Measurements from ENCODE around the gene USP35. TPM values are rescaled to one million over a fixed set of nuclear protein-coding genes. Genes with fewer than 3 reads are reported as not detected.
"Not testable (repeated sequence)": the region's sequence is repeated elsewhere in the genome, so short reads cannot be mapped to it uniquely, and the experiment has no call there.

Gene USP35
- total RNA-seq, 1 donor from 2014 or later: 5.3 TPM

GRCh38 chr11:78170413-78170812 lies 18.3 kb upstream of the USP35 start:
- no peak for DNase-seq (ENCODE audit: low read depth, low spot score)

- DNase-seq (ENCODE audit: low read depth, low spot score): no peak
Measured at GRCh38 chr11:78170874-78171549, 17.7 kb upstream of the USP35 start.

- DNase-seq (ENCODE audit: low read depth, low spot score): no peak
Measured at GRCh38 chr11:78171951-78172350, 16.8 kb upstream of the USP35 start.

- DNase-seq (ENCODE audit: low read depth, low spot score): not testable (repeated sequence)
Measured at GRCh38 chr11:78175862-78176261, 12.9 kb upstream of the USP35 start.

- no peak for DNase-seq (ENCODE audit: low read depth, low spot score)
Measured at GRCh38 chr11:78176605-78177141, 12.0 kb upstream of the USP35 start.

- DNase-seq (ENCODE audit: low read depth, low spot score): no peak
Measured at GRCh38 chr11:78177216-78177615, 11.5 kb upstream of the USP35 start.

GRCh38 chr11:78179459-78180071 lies 9.2 kb upstream of the USP35 start:
- no peak for DNase-seq (ENCODE audit: low read depth, low spot score)

GRCh38 chr11:78180751-78181150 lies 8.0 kb upstream of the USP35 start:
- no peak for DNase-seq (ENCODE audit: low read depth, low spot score)

- DNase-seq (ENCODE audit: low read depth, low spot score): no peak
Measured at GRCh38 chr11:78181185-78181584, 7.5 kb upstream of the USP35 start.

GRCh38 chr11:78187366-78188285 lies 1.1 kb upstream of the USP35 start:
- DNase-seq (ENCODE audit: low read depth, low spot score): no peak

- no peak for DNase-seq (ENCODE audit: low read depth, low spot score)
Measured at GRCh38 chr11:78189174-78189724, 530 bp downstream of the USP35 start.

GRCh38 chr11:78189851-78190250 lies 1.1 kb downstream of the USP35 start:
- DNase-seq (ENCODE audit: low read depth, low spot score): no peak

GRCh38 chr11:78190374-78190773 lies 1.7 kb downstream of the USP35 start:
- no peak for DNase-seq (ENCODE audit: low read depth, low spot score)

GRCh38 chr11:78190871-78191538 lies 2.3 kb downstream of the USP35 start:
- DNase-seq (ENCODE audit: low read depth, low spot score): no peak

GRCh38 chr11:78192223-78192719 lies 3.6 kb downstream of the USP35 start:
- no peak for DNase-seq (ENCODE audit: low read depth, low spot score)

- no peak for DNase-seq (ENCODE audit: low read depth, low spot score)
Measured at GRCh38 chr11:78192911-78193351, 4.2 kb downstream of the USP35 start.

GRCh38 chr11:78193806-78194205 lies 5.1 kb downstream of the USP35 start:
- no peak for DNase-seq (ENCODE audit: low read depth, low spot score)

- DNase-seq (ENCODE audit: low read depth, low spot score): no peak
Measured at GRCh38 chr11:78194490-78194889, 5.8 kb downstream of the USP35 start.

GRCh38 chr11:78195917-78196560 lies 7.3 kb downstream of the USP35 start:
- no peak for DNase-seq (ENCODE audit: low read depth, low spot score)

GRCh38 chr11:78196661-78197091 lies 8.0 kb downstream of the USP35 start:
- DNase-seq (ENCODE audit: low read depth, low spot score): no peak
